Stimulated activated CD8-positive, alpha-beta memory T cell treated with anti-CD3 and anti-CD28 coated beads, Interleukin-7, amount 100 ng/mL, for 4 hours (primary cell): ENCODE results near the gene CMSS1.
"Not testable (repeated sequence)": the region's sequence is repeated elsewhere in the genome, so short reads cannot be mapped to it uniquely, and the experiment has no call there.

Source experiments
- DNase-seq, 2 donors: peaks; one replicate each; pipeline ENCODE4 v3.0.0-alpha.2; 2020; ENCODE audit warnings: low read depth in 2 of 2

Gene CMSS1

GRCh38 chr3:100083209-100083608, 265.5 kb downstream of the CMSS1 start:
- no peak for DNase-seq

- no peak for DNase-seq
These were observed 266.6 kb downstream of the CMSS1 start for GRCh38 chr3:100084100-100084806.

- no peak for DNase-seq
These were observed 268.7 kb downstream of the CMSS1 start for GRCh38 chr3:100086401-100086800.

- DNase-seq = no peak
These were observed 269.5 kb downstream of the CMSS1 start for GRCh38 chr3:100087198-100087597.

- DNase-seq = no peak
These were observed 271.2 kb downstream of the CMSS1 start for GRCh38 chr3:100088735-100089368.

GRCh38 chr3:100089812-100090668, 272.4 kb downstream of the CMSS1 start:
- DNase-seq = no peak

- no peak for DNase-seq
These were observed 273.0 kb downstream of the CMSS1 start for GRCh38 chr3:100090669-100091005.

GRCh38 chr3:100093831-100094230, 276.2 kb downstream of the CMSS1 start:
- no peak for DNase-seq

GRCh38 chr3:100096286-100096685, 278.6 kb downstream of the CMSS1 start:
- DNase-seq = not testable (repeated sequence)

GRCh38 chr3:100096866-100097265, 279.2 kb downstream of the CMSS1 start:
- DNase-seq = no peak

- DNase-seq = no peak
These were observed 280.5 kb downstream of the CMSS1 start for GRCh38 chr3:100097919-100098783.

GRCh38 chr3:100098784-100099070, 281.1 kb downstream of the CMSS1 start:
- no peak for DNase-seq

GRCh38 chr3:100099621-100100020, 282.0 kb downstream of the CMSS1 start:
- DNase-seq = no peak

GRCh38 chr3:100100425-100100824, 282.8 kb downstream of the CMSS1 start:
- no peak for DNase-seq

- DNase-seq = no peak
These were observed 285.1 kb downstream of the CMSS1 start for GRCh38 chr3:100102757-100103156.

GRCh38 chr3:100103558-100104441, 286.1 kb downstream of the CMSS1 start:
- DNase-seq = no peak

GRCh38 chr3:100104442-100104798, 286.8 kb downstream of the CMSS1 start:
- no peak for DNase-seq

GRCh38 chr3:100104817-100105413, 287.3 kb downstream of the CMSS1 start:
- DNase-seq = no peak

GRCh38 chr3:100105501-100105900, 287.8 kb downstream of the CMSS1 start:
- DNase-seq = no peak

- DNase-seq = no peak
These were observed 288.4 kb downstream of the CMSS1 start for GRCh38 chr3:100106094-100106493.
